ENCODE data around the gene CCDC40.
A peak's percentile ranks its signal among the peaks of the same experiment; 100 is the strongest.

The CCDC40 gene

GRCh38 chr17:80007939-80008338 lies 28.5 kb upstream of the CCDC40 start:
- no peaks in the 10 kb centered on the region for H3K79me2 ChIP-seq (ENCODE audit: insufficient read depth, low read depth)
- H4K20me1 ChIP-seq (ENCODE audit: insufficient read depth) = no peaks in the 10 kb centered on the region
- H3K27ac ChIP-seq = no peak overlapping the region
- no peaks in the 10 kb centered on the region for H3K36me3 ChIP-seq (ENCODE audit: insufficient read depth)
- no peak overlapping the region for H3K4me2 ChIP-seq
- no peak overlapping the region for H2AFZ ChIP-seq (ENCODE audit: low read depth)
- H3K27me3 ChIP-seq (ENCODE audit: insufficient read depth, low read depth) = no peaks in the 10 kb centered on the region
- no peak for TF ChIP-seq CTCF (conservative IDR thresholded peaks at IDR 0.05; ENCODE audit: low read depth, low read length)
- no peak overlapping the region for H3K4me3 ChIP-seq (IDR thresholded peaks at IDR 0.05; ENCODE audit: insufficient read depth, low read depth, low read length)
- H3K4me1 ChIP-seq (ENCODE audit: low read depth, poor library complexity, severe bottlenecking) = peaks cover 13% of the 10 kb centered on the region
- H3K9ac ChIP-seq = no peak overlapping the region

- peaks cover 13% of the 10 kb centered on the region for H3K4me1 ChIP-seq (ENCODE audit: low read depth, poor library complexity, severe bottlenecking)
- no peaks in the 10 kb centered on the region for H3K79me2 ChIP-seq (ENCODE audit: insufficient read depth, low read depth)
- H3K36me3 ChIP-seq (ENCODE audit: insufficient read depth) = no peaks in the 10 kb centered on the region
- TF ChIP-seq CTCF (conservative IDR thresholded peaks at IDR 0.05; ENCODE audit: low read depth, low read length) = peak; percentile 88
- no peak overlapping the region for H3K4me3 ChIP-seq (IDR thresholded peaks at IDR 0.05; ENCODE audit: insufficient read depth, low read depth, low read length)
- no peaks in the 10 kb centered on the region for H4K20me1 ChIP-seq (ENCODE audit: insufficient read depth)
- no peak overlapping the region for H3K27ac ChIP-seq
- H3K27me3 ChIP-seq (ENCODE audit: insufficient read depth, low read depth) = no peaks in the 10 kb centered on the region
- H2AFZ ChIP-seq (ENCODE audit: low read depth) = no peak overlapping the region
- no peak overlapping the region for H3K9ac ChIP-seq
- H3K4me2 ChIP-seq = no peak overlapping the region
Observed at GRCh38 chr17:80008383-80008840, 28.0 kb upstream of the CCDC40 start.

- Histone ChIP-seq H3K9ac (no peak overlapping the region), H3K36me3 (ENCODE audit: insufficient read depth) (no peaks in the 10 kb centered on the region), H4K20me1 (ENCODE audit: insufficient read depth) (no peaks in the 10 kb centered on the region), H3K4me3 (IDR thresholded peaks at IDR 0.05; ENCODE audit: insufficient read depth, low read depth, low read length) (no peak overlapping the region), H3K4me1 (ENCODE audit: low read depth, poor library complexity, severe bottlenecking) (peaks cover 13% of the 10 kb centered on the region), H3K27ac (no peak overlapping the region), H2AFZ (ENCODE audit: low read depth) (no peak overlapping the region), H3K27me3 (ENCODE audit: insufficient read depth, low read depth) (no peaks in the 10 kb centered on the region), H3K4me2 (no peak overlapping the region), H3K79me2 (ENCODE audit: insufficient read depth, low read depth) (no peaks in the 10 kb centered on the region)
- no peak for TF ChIP-seq CTCF (conservative IDR thresholded peaks at IDR 0.05; ENCODE audit: low read depth, low read length)
Observed at GRCh38 chr17:80008848-80009247, 27.6 kb upstream of the CCDC40 start.

DNA sequence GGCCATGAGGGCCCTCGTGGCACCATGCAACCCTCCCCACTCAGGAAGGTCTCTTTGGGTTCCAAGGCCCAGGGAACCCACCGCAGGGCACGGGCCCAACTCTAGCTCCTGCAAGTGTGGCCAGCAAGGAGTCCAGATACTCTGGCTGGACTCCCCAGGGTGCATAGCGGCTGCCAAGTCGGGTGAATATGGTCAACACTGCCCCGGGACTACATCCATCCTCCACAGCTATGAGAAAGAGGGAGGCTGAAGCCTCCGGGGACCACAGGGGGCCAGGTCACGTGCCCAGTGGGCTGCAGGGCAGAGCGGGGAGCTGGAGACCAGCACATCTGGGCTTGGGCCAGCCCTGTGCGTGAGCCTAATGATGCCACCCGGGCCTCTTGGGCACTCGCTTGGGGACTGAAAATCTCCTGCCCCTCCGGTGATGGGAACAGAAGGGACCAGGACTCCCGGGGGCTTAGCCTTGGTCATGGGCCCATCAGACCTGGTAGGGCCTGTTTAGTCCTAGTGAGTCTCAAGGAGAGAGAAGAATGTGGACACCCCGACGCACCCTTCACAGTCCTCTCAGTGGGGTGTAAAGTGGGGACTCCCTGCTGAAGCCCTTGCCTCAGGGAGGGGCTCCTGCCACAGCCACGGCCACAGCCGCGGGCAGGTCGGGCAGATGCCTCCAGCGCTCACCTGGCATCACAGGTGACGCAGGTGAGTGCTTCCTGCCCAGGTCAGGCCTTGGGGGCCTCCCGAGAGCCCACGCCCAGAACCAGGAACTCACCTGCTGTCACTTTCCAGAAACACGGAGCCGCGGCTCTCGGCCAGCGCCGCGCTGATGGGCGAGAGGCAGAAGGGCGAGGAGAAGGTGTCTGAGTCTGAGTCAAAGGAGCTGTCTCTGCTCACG lies 26.8 kb upstream of the CCDC40 start:
- H3K79me2 ChIP-seq (ENCODE audit: insufficient read depth, low read depth) = no peaks in the 10 kb centered on the region
- TF ChIP-seq CTCF (conservative IDR thresholded peaks at IDR 0.05; ENCODE audit: low read depth, low read length) = no peak
- H3K9ac ChIP-seq = no peak overlapping the region
- no peaks in the 10 kb centered on the region for H3K27me3 ChIP-seq (ENCODE audit: insufficient read depth, low read depth)
- no peaks in the 10 kb centered on the region for H4K20me1 ChIP-seq (ENCODE audit: insufficient read depth)
- H3K4me3 ChIP-seq (IDR thresholded peaks at IDR 0.05; ENCODE audit: insufficient read depth, low read depth, low read length) = no peak overlapping the region
- H3K36me3 ChIP-seq (ENCODE audit: insufficient read depth) = no peaks in the 10 kb centered on the region
- no peak overlapping the region for H2AFZ ChIP-seq (ENCODE audit: low read depth)
- peaks cover 13% of the 10 kb centered on the region for H3K4me1 ChIP-seq (ENCODE audit: low read depth, poor library complexity, severe bottlenecking)
- no peak overlapping the region for H3K4me2 ChIP-seq
- H3K27ac ChIP-seq = no peak overlapping the region
